ENCODE data around the gene IQSEC3.

Gene IQSEC3

GRCh38 chr12:203074-203461 lies 136.5 kb downstream of the IQSEC3 start:
- no peak overlapping the region for H3K4me3 ChIP-seq (ENCODE audit: low read length)
- no peak for DNase-seq (ENCODE audit: low read depth)
- TF ChIP-seq CTCF (conservative IDR thresholded peaks at IDR 0.05; ENCODE audit: low read depth, low read length) = no peak

GRCh38 chr12:203462-204260 lies 137.1 kb downstream of the IQSEC3 start:
- DNase-seq (ENCODE audit: low read depth) = no peak
- H3K4me3 ChIP-seq (ENCODE audit: low read length) = peak overlapping the region; percentile 42
- peak; percentile 19 for TF ChIP-seq CTCF (conservative IDR thresholded peaks at IDR 0.05; ENCODE audit: low read depth, low read length)

- no peak for DNase-seq (ENCODE audit: low read depth)
- no peak overlapping the region for H3K4me3 ChIP-seq (ENCODE audit: low read length)
- TF ChIP-seq CTCF (conservative IDR thresholded peaks at IDR 0.05; ENCODE audit: low read depth, low read length) = no peak
These were observed 137.7 kb downstream of the IQSEC3 start for GRCh38 chr12:204261-204678.

- TF ChIP-seq CTCF (conservative IDR thresholded peaks at IDR 0.05; ENCODE audit: low read depth, low read length) = no peak
- DNase-seq (ENCODE audit: low read depth) = no peak
- no peak overlapping the region for H3K4me3 ChIP-seq (ENCODE audit: low read length)
These were observed 138.5 kb downstream of the IQSEC3 start for GRCh38 chr12:205026-205425.

GRCh38 chr12:206746-207440 lies 140.3 kb downstream of the IQSEC3 start:
- TF ChIP-seq CTCF (conservative IDR thresholded peaks at IDR 0.05; ENCODE audit: low read depth, low read length) = no peak
- H3K4me3 ChIP-seq (ENCODE audit: low read length) = no peak overlapping the region
- DNase-seq (ENCODE audit: low read depth) = no peak

- TF ChIP-seq CTCF (conservative IDR thresholded peaks at IDR 0.05; ENCODE audit: low read depth, low read length) = no peak
- DNase-seq (ENCODE audit: low read depth) = no peak
- H3K4me3 ChIP-seq (ENCODE audit: low read length) = no peak overlapping the region
These were observed 141.2 kb downstream of the IQSEC3 start for GRCh38 chr12:207804-208203.

- no peak for DNase-seq (ENCODE audit: low read depth)
- H3K4me3 ChIP-seq (ENCODE audit: low read length) = no peak overlapping the region
These were observed 142.2 kb downstream of the IQSEC3 start for GRCh38 chr12:208813-209212.

More at GRCh38 chr12:208813-209212, 142.2 kb downstream of the IQSEC3 start:
- TF ChIP-seq CTCF (conservative IDR thresholded peaks at IDR 0.05; ENCODE audit: low read depth, low read length) = no peak

Data from retinal pigment epithelial cell (primary cell).